DOHH2 (cell line): ENCODE measurements around the gene PTPN21.

Experiments used
- EZH2phosphoT487 ChIP-seq: fragments of 200-600 bp; sonication (generic); IDR thresholded peaks from 2 replicates; pipeline ENCODE4 v1.6.1; 2017; ENCODE audit warnings: borderline replicate concordance, mild to moderate bottlenecking, antibody characterized with exemption, low read length, moderate library complexity, mixed read lengths
- TF ChIP-seq, protein P1 (sequence below): fragments of 200-600 bp; sonication (generic); IDR thresholded peaks from one replicate; pipeline ENCODE4 v1.5.1; 2014; ENCODE audit warnings: antibody characterized with exemption, mild to moderate bottlenecking, low read depth, low read length; ENCODE audit not compliant: poor library complexity, severe bottlenecking

DNA sequence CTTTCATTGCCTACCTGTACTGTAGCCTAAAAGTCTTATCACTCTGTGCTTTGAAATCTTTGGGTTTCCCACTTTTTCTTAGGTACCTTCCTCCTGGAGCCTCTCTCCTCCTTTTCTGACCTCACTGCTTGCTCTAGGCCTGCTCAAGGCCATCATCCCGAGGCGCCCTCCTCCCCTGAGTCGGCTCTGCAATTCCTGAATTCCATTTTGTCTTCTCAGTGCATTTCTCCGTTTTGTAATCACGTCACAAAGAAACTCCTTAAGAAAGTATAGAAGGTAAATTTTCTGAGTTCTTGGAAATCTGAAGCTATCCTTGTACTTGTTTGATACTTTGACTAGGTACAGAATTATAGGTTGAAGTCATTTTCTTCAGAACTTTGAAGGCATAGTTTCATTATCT lies 33.3 kb upstream of the PTPN21 start:
- TF ChIP-seq, protein P1, sequence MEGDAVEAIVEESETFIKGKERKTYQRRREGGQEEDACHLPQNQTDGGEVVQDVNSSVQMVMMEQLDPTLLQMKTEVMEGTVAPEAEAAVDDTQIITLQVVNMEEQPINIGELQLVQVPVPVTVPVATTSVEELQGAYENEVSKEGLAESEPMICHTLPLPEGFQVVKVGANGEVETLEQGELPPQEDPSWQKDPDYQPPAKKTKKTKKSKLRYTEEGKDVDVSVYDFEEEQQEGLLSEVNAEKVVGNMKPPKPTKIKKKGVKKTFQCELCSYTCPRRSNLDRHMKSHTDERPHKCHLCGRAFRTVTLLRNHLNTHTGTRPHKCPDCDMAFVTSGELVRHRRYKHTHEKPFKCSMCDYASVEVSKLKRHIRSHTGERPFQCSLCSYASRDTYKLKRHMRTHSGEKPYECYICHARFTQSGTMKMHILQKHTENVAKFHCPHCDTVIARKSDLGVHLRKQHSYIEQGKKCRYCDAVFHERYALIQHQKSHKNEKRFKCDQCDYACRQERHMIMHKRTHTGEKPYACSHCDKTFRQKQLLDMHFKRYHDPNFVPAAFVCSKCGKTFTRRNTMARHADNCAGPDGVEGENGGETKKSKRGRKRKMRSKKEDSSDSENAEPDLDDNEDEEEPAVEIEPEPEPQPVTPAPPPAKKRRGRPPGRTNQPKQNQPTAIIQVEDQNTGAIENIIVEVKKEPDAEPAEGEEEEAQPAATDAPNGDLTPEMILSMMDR = no peak
- TF ChIP-seq EZH2phosphoT487 = no peak
